ENCODE measurements around the gene ACO1.

DNA sequence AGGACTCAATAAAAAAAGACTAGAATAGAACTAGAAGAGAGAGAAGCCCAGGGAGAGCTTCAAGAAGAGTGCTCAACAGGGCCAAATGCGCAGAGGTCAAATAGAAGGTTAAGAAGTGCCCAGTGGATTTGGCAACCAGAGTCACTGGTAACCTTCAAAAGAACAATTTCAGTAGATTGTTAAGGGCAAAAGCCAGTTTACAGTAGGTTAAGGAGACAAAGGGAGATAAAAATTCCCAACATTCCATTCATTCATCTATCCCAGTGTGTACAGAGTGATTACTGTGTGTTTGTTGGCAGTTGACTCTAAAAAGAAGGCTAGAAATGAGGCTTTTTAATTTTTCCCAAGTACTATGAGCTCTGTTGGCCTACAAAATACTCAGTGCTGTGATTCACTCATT, 72.1 kb downstream of the ACO1 start:
- TF ChIP-seq CTCF (IDR thresholded peaks at IDR 0.05; ENCODE audit: insufficient read depth, low read length, poor library complexity, severe bottlenecking) (no peak), EZH2phosphoT487 (conservative IDR thresholded peaks at IDR 0.05; ENCODE audit: low read length) (no peak)
